ENCODE measurements around the gene TMEM150A. TPM values are rescaled to one million over a fixed set of nuclear protein-coding genes. Genes with fewer than 3 reads are reported as not detected.
"Not testable (repeated sequence)": the region's sequence is repeated elsewhere in the genome, so short reads cannot be mapped to it uniquely, and the experiment has no call there.

TMEM150A gene
- total RNA-seq, 6 experiments from 2014 or later = 20.0 to 26.7 (median 21.9) TPM

DNA sequence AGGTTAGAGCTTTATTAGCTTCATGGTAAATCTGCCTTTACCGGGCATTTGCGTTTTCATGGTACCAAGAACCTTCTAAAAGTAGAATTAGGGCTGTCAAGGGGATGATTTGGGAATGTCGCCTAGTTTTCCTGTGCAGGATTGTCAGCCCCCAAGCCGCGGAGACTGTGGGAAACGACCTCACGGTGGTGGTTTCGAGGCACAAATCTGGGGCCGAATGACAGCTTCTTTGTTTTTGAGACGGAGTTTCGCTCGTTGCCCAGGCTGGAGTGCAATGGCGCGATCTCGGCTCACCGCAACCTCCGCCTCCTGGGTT is 12.9 kb upstream of the TMEM150A start:
- peak overlapping the region in 2 of 3 donors; percentile 52 to 71 for H3K27ac ChIP-seq
- no peak for DNase-seq
- WGBS (ENCODE audit: insufficient coverage, low coverage, low lambda C conversion rate, missing lambda C conversion rate) = 100% methylated on average over 3 of the region's 17 CpGs
- no peaks in the 10 kb centered on the region for H3K27me3 ChIP-seq
- H3K4me1 ChIP-seq = peaks cover 0 to 28% (median 5%) of the 10 kb centered on the region in 4 donors
- intact Hi-C loops (cut with DNase I) = no loop called here
- H3K4me3 ChIP-seq = peak overlapping the region; percentile 73 to 100 (median 99)
- no peaks in the 10 kb centered on the region for H3K9me3 ChIP-seq
- no peak for ATAC-seq
- TF ChIP-seq, protein P1, sequence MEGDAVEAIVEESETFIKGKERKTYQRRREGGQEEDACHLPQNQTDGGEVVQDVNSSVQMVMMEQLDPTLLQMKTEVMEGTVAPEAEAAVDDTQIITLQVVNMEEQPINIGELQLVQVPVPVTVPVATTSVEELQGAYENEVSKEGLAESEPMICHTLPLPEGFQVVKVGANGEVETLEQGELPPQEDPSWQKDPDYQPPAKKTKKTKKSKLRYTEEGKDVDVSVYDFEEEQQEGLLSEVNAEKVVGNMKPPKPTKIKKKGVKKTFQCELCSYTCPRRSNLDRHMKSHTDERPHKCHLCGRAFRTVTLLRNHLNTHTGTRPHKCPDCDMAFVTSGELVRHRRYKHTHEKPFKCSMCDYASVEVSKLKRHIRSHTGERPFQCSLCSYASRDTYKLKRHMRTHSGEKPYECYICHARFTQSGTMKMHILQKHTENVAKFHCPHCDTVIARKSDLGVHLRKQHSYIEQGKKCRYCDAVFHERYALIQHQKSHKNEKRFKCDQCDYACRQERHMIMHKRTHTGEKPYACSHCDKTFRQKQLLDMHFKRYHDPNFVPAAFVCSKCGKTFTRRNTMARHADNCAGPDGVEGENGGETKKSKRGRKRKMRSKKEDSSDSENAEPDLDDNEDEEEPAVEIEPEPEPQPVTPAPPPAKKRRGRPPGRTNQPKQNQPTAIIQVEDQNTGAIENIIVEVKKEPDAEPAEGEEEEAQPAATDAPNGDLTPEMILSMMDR (IDR thresholded peaks at IDR 0.05) = no peak
- no peak for TF ChIP-seq POLR2A (IDR thresholded peaks at IDR 0.05)
- H3K36me3 ChIP-seq = peaks cover 0 to 16% (median 0%) of the 10 kb centered on the region in 4 donors

DNA sequence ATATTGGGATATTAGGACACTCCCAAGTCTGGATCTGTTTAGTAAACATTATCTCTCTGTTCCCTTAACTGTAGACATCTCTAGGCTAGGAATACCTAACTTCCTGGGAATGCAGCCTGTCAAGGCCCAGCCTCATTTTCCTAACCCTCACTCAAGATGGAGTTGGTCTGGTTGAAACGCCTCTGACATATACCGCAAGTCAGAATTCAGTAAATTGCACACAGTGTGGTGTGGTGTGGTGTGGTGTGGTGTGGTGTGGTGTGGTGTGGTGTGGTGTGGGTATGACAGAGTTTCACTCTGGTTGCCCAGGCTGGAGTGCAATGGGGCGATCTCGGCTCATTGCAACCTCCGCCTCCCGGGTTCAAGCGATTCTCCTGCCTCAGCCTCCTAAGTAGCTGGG is 12.3 kb upstream of the TMEM150A start:
- H3K4me3 ChIP-seq; H3K27me3 ChIP-seq; H3K36me3 ChIP-seq; H3K27ac ChIP-seq; intact Hi-C loops (cut with DNase I); ATAC-seq; DNase-seq; H3K9me3 ChIP-seq: not testable (repeated sequence)
- 92% methylated on average over 2 of the region's 7 CpGs for WGBS (ENCODE audit: insufficient coverage, low coverage, low lambda C conversion rate, missing lambda C conversion rate)
- H3K4me1 ChIP-seq = peaks cover 0 to 31% (median 5%) of the 10 kb centered on the region in 4 donors

DNA sequence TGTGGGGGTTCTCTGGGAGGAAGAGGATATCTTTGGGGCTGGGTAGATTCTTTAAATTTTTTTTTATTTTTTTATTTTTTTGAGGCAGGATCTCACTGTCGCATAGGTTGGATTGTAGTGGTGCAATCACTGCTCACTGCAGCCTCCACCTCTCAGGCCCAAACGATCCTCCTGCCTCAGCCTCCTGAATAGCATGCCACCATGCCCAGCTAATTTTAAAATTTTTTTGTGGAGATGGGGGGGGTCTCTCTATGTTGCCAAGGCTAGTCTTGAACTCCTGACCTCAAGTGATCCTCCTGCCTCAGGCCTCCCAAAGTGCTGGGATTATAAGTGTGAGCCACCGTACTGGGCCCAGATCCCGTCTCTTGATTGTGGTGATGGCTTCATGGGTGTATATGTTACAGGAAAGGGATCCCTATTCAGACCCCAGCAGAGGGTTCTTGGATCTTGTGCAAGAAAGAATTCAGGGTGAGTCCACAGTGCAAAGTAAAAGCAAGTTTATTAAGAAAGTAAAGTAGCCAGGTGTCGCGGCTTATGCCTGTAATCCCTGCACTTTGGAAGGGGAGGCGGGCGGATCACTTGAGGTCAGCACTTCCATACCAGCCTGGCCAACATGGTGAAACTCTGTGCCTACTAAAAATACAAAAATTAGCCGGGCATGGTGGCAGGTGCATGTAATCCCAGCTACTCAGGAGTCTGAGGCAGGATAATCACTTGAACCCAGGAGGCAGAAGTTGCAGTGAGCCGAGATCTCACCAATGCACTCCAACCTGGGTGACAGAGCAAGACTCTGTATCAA is 11.4 kb upstream of the TMEM150A start:
- H3K9me3 ChIP-seq = no peaks in the 10 kb centered on the region
- no peak for ATAC-seq
- H3K27me3 ChIP-seq = no peaks in the 10 kb centered on the region
- no peak for TF ChIP-seq POLR2A (IDR thresholded peaks at IDR 0.05)
- TF ChIP-seq, protein P1 (IDR thresholded peaks at IDR 0.05) = no peak
- intact Hi-C loops (cut with DNase I) = no loop called here
- WGBS (ENCODE audit: insufficient coverage, low coverage, low lambda C conversion rate, missing lambda C conversion rate) = 75% methylated on average over 10 of the region's 10 CpGs
- DNase-seq = no peak
- peaks cover 0 to 31% (median 5%) of the 10 kb centered on the region in 4 donors for H3K4me1 ChIP-seq
- no peak overlapping the region for H3K4me3 ChIP-seq
- H3K36me3 ChIP-seq = peaks cover 0 to 5% (median 1%) of the 10 kb centered on the region in 4 donors
- no peak overlapping the region for H3K27ac ChIP-seq

DNA sequence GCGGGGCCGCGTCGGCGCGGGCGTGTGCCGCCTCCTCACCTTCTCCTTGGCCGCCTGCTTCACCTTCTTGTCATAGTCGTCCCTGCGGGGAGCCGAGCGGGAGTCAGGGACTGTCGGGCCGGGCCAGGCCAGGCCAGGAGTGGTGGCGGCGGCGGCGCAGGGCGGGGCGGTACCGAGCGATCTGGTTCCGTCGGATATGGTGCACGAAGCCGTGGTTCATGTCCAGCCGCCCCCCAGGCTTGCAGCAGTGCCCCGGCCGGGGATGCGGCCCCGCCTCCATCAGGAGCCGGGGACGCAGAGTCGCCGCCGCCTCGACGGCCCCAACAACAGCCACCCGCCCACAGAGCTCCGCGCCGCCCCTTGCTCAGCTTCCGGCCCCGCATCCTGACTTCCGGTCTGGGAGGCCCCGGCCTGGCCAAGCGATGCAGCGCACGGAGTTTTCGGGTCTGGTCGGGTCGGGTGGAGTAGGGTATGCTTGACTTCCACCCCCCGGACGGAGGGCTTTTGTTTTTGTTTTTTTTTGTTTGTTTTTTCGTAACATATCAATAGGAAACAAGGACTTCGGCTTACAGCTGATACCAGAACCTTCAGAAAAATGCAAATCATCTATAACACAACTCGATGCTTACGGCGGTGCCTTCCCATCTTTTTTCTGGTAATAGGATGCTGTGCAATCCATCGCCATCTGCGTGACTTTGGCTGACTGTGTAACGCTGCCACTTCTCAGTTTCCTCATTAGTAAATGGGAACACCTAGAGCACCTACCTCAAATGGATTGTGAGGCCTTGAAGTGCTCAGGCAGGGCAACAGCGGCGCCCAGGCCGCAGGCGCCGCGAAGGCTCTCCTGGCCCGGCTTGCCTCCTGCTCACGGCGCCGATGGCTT is 9.4 kb upstream of the TMEM150A start, which contains the start of gene C2orf68:
C2orf68 (minus strand) TSS at position 362 of the 883 bp plus-strand sequence; CDS start at position 280, 82 bp downstream.
- TF ChIP-seq POLR2A (IDR thresholded peaks at IDR 0.05) = peak; percentile 66
- TF ChIP-seq, protein P1 (IDR thresholded peaks at IDR 0.05) = no peak
- DNase-seq (peak; percentile 94 to 95 (median 94)), ATAC-seq (peak; percentile 83 to 90 (median 84))
- H3K4me1 ChIP-seq = peaks cover 0 to 29% (median under 1%) of the 10 kb centered on the region in 4 donors
- WGBS (ENCODE audit: insufficient coverage, low coverage, low lambda C conversion rate, missing lambda C conversion rate) = 7% methylated on average over 32 of the region's 73 CpGs
- H3K9me3 ChIP-seq = no peaks in the 10 kb centered on the region
- intact Hi-C loops (cut with DNase I) = no loop called here
- peaks cover 0 to 12% (median 2%) of the 10 kb centered on the region in 4 donors for H3K36me3 ChIP-seq
- no peaks in the 10 kb centered on the region for H3K27me3 ChIP-seq
- H3K27ac ChIP-seq = peak within 1 kb of the TSS; percentile 16 to 70 (median 56)
- peak within 1 kb of the TSS; percentile 88 to 99 (median 93) for H3K4me3 ChIP-seq
